ENCODE measurements around the gene WDR46. TPM values are rescaled to one million over a fixed set of nuclear protein-coding genes. Genes with fewer than 3 reads are reported as not detected.

Gene WDR46
- total and polyA plus RNA-seq, 2 donors (not counting 3 experiments of a cell fraction or from before 2014, with no cell fraction given), result 61.4 to 71.2 TPM

DNA sequence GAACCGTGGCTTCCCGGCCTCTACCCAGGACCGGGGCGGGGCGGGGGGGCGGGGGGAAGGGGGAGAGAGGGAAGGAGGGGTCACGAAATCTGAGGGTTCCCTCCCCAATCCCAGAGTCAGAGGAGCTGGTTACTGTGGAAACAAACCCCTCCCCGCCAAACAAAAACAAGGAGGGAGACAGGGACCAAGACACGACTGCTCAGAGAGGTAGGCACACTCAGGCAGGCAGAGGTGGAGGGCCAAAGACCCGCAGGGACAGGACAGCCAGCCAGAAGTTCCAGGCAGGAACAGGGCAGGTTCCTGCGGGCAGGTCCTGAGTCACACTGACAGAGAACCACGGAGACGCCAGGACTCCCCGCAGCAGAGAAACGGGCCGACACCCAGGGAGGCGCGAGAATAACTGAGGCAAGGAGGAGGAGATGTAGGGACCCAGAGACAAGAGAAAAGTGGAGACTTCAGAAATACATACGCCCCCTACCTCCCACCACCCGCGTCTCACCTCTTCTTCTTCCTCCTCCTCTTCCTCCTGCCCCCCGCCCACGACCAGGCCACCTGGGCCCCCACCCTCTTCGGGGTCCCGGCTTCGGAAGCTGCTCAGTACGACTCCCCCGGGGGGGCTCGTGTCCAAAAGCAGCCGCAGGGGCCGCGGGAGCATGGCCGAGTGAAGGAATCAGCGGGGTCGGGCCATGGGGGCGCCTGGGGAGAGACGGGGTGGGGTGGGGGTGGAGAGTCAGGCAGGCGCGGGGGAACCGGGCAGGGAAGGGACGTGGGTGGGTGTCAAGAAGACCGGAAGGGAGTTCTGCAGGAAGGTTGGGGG, 9.1 kb upstream of the WDR46 start:
- Histone ChIP-seq H3K36me3 (ENCODE audit: control insufficient read depth in 2 of 2, extremely low read depth in 1 of 2, insufficient read depth in 2 of 2, low read length in 2 of 2) (peaks cover 2 to 17% of the 10 kb centered on the region in 2 experiments), H3K9me1 (replicated peaks; ENCODE audit: control insufficient read depth, extremely low read depth, insufficient read depth, low read length) (no peaks in the 10 kb centered on the region), H3K27ac (ENCODE audit: insufficient read depth, low read depth, low read length) (peak overlapping the region; percentile 73), H3K9me3 (replicated peaks; ENCODE audit: control insufficient read depth, insufficient read depth, low read length) (no peaks in the 10 kb centered on the region), H3K27me3 (ENCODE audit: control insufficient read depth in 2 of 2, insufficient read depth in 2 of 2, low read length in 2 of 2) (no peaks in the 10 kb centered on the region), H3K4me2 (ENCODE audit: insufficient read depth, low read length) (peak overlapping the region; percentile 76), H3K79me2 (ENCODE audit: control insufficient read depth, insufficient read depth, low read length) (peaks cover 16% of the 10 kb centered on the region), H3K4me1 (ENCODE audit: control insufficient read depth, extremely low read depth, insufficient read depth, low read length) (peaks cover 13% of the 10 kb centered on the region), H3K4me3 (replicated peaks in 1 of 3; ENCODE audit: insufficient read depth in 1 of 3, low read depth in 1 of 3, low read length in 3 of 3) (peak overlapping the region; percentile 67 to 82 (median 75)), H4K20me1 (replicated peaks; ENCODE audit: control insufficient read depth, extremely low read depth, insufficient read depth, low read length) (no peaks in the 10 kb centered on the region), H3K9ac (replicated peaks; ENCODE audit: extremely low read depth, insufficient read depth, low read length) (peak overlapping the region; percentile 65), H2AFZ (ENCODE audit: low read depth, low read length) (no peak overlapping the region)
- TF ChIP-seq JUN (IDR thresholded peaks at IDR 0.05; ENCODE audit: borderline replicate concordance, insufficient read depth, insufficient read length, low read depth) (no peak), MYC (IDR thresholded peaks at IDR 0.05; ENCODE audit: low read depth, low read length) (no peak), POLR2A (IDR thresholded peaks at IDR 0.05; ENCODE audit: low read depth, low read length) (no peak), CTCF (IDR thresholded peaks at IDR 0.05; ENCODE audit: extremely low read depth in 1 of 2, insufficient read depth in 1 of 2, low read depth in 1 of 2, low read length in 2 of 2) (peak in 1 of 2 donors; percentile 3), MAX (IDR thresholded peaks at IDR 0.05; ENCODE audit: insufficient read depth, insufficient read length) (no peak), FOS (IDR thresholded peaks at IDR 0.05; ENCODE audit: borderline replicate concordance, insufficient read depth, low read length) (no peak), POLR2AphosphoS5 (IDR thresholded peaks at IDR 0.05; ENCODE audit: insufficient read depth, low read depth, low read length) (no peak), GATA2 (IDR thresholded peaks at IDR 0.05; ENCODE audit: insufficient read depth, insufficient read length, low read depth, low read length) (no peak)
- DNase-seq (ENCODE audit: low read depth, low spot score), result peak; percentile 55
- dilution Hi-C loops (cut with MboI; ENCODE audit: extremely low pct_ligation_motif_present, low sequenced_read_pairs), result no loop called here
- peak; percentile 76 for FAIRE-seq
- CTCF ChIA-PET, result interaction anchor here (1.2 to 3.3 kb wide), 5 partner anchors 9 to 47 kb away, joined by 5 to 39 read pairs (median 14); partner anchors contain the start of genes B3GALT4, PFDN6, WDR46 and ZBTB22
- no TSS peak for BruUV-seq (replicated peaks)
- intact Hi-C loops (cut with micrococcal nuclease), result no loop called here
- POLR2A ChIA-PET, result interaction anchor here (0.6 to 1.7 kb wide), 3 partner anchors 9 to 21 kb away, joined by 5 to 9 read pairs (median 6); partner anchors contain the start of genes B3GALT4, WDR46 and ZBTB22
